Endothelial cell of umbilical vein (primary cell): Measurements from ENCODE around the gene C2CD4B. TPM values are rescaled to one million over a fixed set of nuclear protein-coding genes. Genes with fewer than 3 reads are reported as not detected.

ENCODE experiments used
- BruUV-seq: library from RNA; stranded (reverse); fragments of 400-500 nt; replicated peaks from 2 replicates; lab custom pipeline; 2021; lab: Mats Ljungman, UMichigan
- CTCF ChIA-PET: fragments of 300-600, 350-600 bp; sonication (Branson Sonifier 250); formaldehyde crosslinking; loops from one replicate; lab custom pipeline; 2021; ENCODE audit warnings: antibody characterized with exemption, inconsistent platforms; lab: Charles Lee
- POLR2A ChIA-PET: fragments of 300-600, 350-600 bp; sonication (Branson Sonifier 250); formaldehyde crosslinking; loops from one replicate; lab custom pipeline; 2021; ENCODE audit warnings: antibody characterized with exemption, inconsistent platforms; lab: Charles Lee
- DNase-seq: peaks from one replicate; pipeline ENCODE4 v3.0.0-alpha.2; 2011; ENCODE audit warnings: low read depth, low spot score
- FAIRE-seq: peaks from 2 replicates; lab custom pipeline; 2011; peaks lifted over from hg19 to GRCh38; lab: Jason Lieb, UNC
- H2AFZ ChIP-seq: 2 replicates; pipeline ENCODE4 v1.6.0; 2012; ENCODE audit warnings: low read depth, low read length, control low read depth, inconsistent platforms
- H3K27ac ChIP-seq: 2 replicates; pipeline ENCODE4 v1.5.1; 2011; ENCODE audit warnings: low read depth, mild to moderate bottlenecking, control low read depth, low read length, moderate library complexity; ENCODE audit not compliant: insufficient read depth
- H3K27me3 ChIP-seq, 2 experiments: 2 replicates each; pipeline versions ENCODE4 v1.6.0 to v1.6.1; 2011; ENCODE audit warnings: low read length in 2 of 2, mixed read lengths in 1 of 2; ENCODE audit not compliant: control insufficient read depth in 2 of 2, insufficient read depth in 2 of 2
- H3K36me3 ChIP-seq, 2 experiments: 2 replicates in 1 of 2; 3 replicates in 1 of 2; pipeline ENCODE4 v1.5.1; 2011; ENCODE audit warnings: low read length in 2 of 2, mild to moderate bottlenecking in 1 of 2, moderate library complexity in 1 of 2; ENCODE audit not compliant: control insufficient read depth in 2 of 2, insufficient read depth in 2 of 2; ENCODE audit errors: extremely low read depth in 1 of 2
- H3K4me1 ChIP-seq: 3 replicates; pipeline ENCODE4 v1.5.1; 2011; ENCODE audit warnings: mild to moderate bottlenecking, low read length; ENCODE audit not compliant: control insufficient read depth, insufficient read depth; ENCODE audit errors: extremely low read depth
- H3K4me2 ChIP-seq: 2 replicates; pipeline ENCODE4 v1.6.1; 2011; ENCODE audit warnings: low read length, control low read depth, mixed read lengths; ENCODE audit not compliant: insufficient read depth
- H3K4me3 ChIP-seq, 3 experiments: fragments of 200-600 bp in 1 of 3; sonication (generic), shearing (Covaris generic) in 1 of 3; replicated peaks in 1 of 3; 2 replicates each; pipeline ENCODE4 v1.5.1; 2011 to 2016; ENCODE audit warnings: control low read depth in 3 of 3, low read length in 3 of 3, mild to moderate bottlenecking in 2 of 3, inconsistent platforms in 1 of 3, low read depth in 1 of 3, moderate library complexity in 1 of 3; ENCODE audit not compliant: insufficient read depth in 1 of 3
- H3K79me2 ChIP-seq: 2 replicates; pipeline ENCODE4 v1.6.0; 2012; ENCODE audit warnings: low read length, inconsistent platforms; ENCODE audit not compliant: control insufficient read depth, insufficient read depth
- H3K9ac ChIP-seq: replicated peaks from 2 replicates; pipeline ENCODE3; 2011; ENCODE audit warnings: low read length, control low read depth; ENCODE audit not compliant: insufficient read depth; ENCODE audit errors: extremely low read depth
- H3K9me1 ChIP-seq: replicated peaks from 3 replicates; pipeline ENCODE4 v1.6.0; 2011; ENCODE audit warnings: mild to moderate bottlenecking, low read length; ENCODE audit not compliant: control insufficient read depth, insufficient read depth; ENCODE audit errors: extremely low read depth
- H3K9me3 ChIP-seq: replicated peaks from 2 replicates; pipeline ENCODE4 v1.5.1; 2012; ENCODE audit warnings: low read length, inconsistent platforms; ENCODE audit not compliant: control insufficient read depth, insufficient read depth
- H4K20me1 ChIP-seq: replicated peaks from 2 replicates; pipeline ENCODE3; 2011; ENCODE audit warnings: mild to moderate bottlenecking, low read length; ENCODE audit not compliant: control insufficient read depth, insufficient read depth; ENCODE audit errors: extremely low read depth
- FOS ChIP-seq: IDR thresholded peaks from 2 replicates; pipeline ENCODE4 v1.6.1; 2011; ENCODE audit warnings: mild to moderate bottlenecking, low read length, moderate library complexity, borderline replicate concordance; ENCODE audit not compliant: insufficient read depth
- GATA2 ChIP-seq: IDR thresholded peaks from 2 replicates; pipeline ENCODE4 v1.7.0; 2011; ENCODE audit warnings: low read depth, mild to moderate bottlenecking, moderate library complexity, mixed read lengths, low read length; ENCODE audit not compliant: insufficient read length, insufficient read depth
- JUN ChIP-seq: IDR thresholded peaks from 2 replicates; pipeline ENCODE4 v1.6.1; 2011; ENCODE audit warnings: borderline replicate concordance, low read depth; ENCODE audit not compliant: insufficient read length, insufficient read depth
- MAX ChIP-seq: IDR thresholded peaks from 2 replicates; pipeline ENCODE4 v1.6.1; 2011; ENCODE audit not compliant: insufficient read depth, insufficient read length
- MYC ChIP-seq: IDR thresholded peaks from one replicate; pipeline ENCODE4 v1.6.1; 2011; ENCODE audit warnings: mild to moderate bottlenecking, low read depth, low read length
- POLR2A ChIP-seq: IDR thresholded peaks from 2 replicates; pipeline ENCODE4 v1.6.1; 2012; ENCODE audit warnings: low read depth, mild to moderate bottlenecking, control low read depth, low read length
- POLR2AphosphoS5 ChIP-seq: IDR thresholded peaks from 2 replicates; pipeline ENCODE4 v1.6.1; 2012; ENCODE audit warnings: low read depth, mild to moderate bottlenecking, control low read depth, low read length, moderate library complexity; ENCODE audit not compliant: insufficient read depth
- dilution Hi-C: fragments of 300-500 bp; cut with MboI; formaldehyde crosslinking; loops from one replicate; pipeline ENCODE4 v1.15.0; 2019; ENCODE audit warnings: low sequenced_read_pairs; ENCODE audit not compliant: extremely low pct_ligation_motif_present
- intact Hi-C: fragments of 100-400 bp; cut with micrococcal nuclease; formaldehyde crosslinking; loops from one replicate; pipeline ENCODE4 v1.10.0; 2022
- polyA plus RNA-seq, 4 experiments: library from polyadenylated mRNA; depleted of rRNA in 3 of 4; stranded (reverse) in 3 of 4; unstranded in 1 of 4; fragments of >200 nt; gene quantifications; 2 replicates each; pipeline versions ENCODE4 v1.2.1 to v1.2.3, GENCODE V29; 2011 to 2012; ENCODE audit warnings: missing spikeins in 1 of 4
- total RNA-seq: library from RNA; stranded (reverse); gene quantifications from 2 replicates; pipeline ENCODE4 v1.2.3, GENCODE V29; 2021

The C2CD4B gene
- total and polyA plus RNA-seq, 2 donors (not counting 3 experiments of a cell fraction or from before 2014, with no cell fraction given) = 28.4 to 31.7 TPM

- DNase-seq = peak; percentile 98
- BruUV-seq = TSS peak; percentile 79
- Histone ChIP-seq H3K36me3 (no peaks in the 10 kb centered on the region), H3K4me3 (peak overlapping the region in 1 of 3 experiments; percentile 13), H2AFZ (peak overlapping the region; percentile 29), H3K9me1 (no peaks in the 10 kb centered on the region), H4K20me1 (no peaks in the 10 kb centered on the region), H3K79me2 (no peaks in the 10 kb centered on the region), H3K27ac (peak overlapping the region; percentile 92), H3K4me2 (peak overlapping the region; percentile 53), H3K4me1 (peaks cover 41% of the 10 kb centered on the region), H3K9ac (peak overlapping the region; percentile 81), H3K27me3 (no peaks in the 10 kb centered on the region), H3K9me3 (no peaks in the 10 kb centered on the region)
- TF ChIP-seq POLR2AphosphoS5 = peak; percentile 33
- peak; percentile 84 for TF ChIP-seq FOS
- no peak for TF ChIP-seq POLR2A
- no peak for TF ChIP-seq MAX
- peak; percentile 97 for TF ChIP-seq JUN
- TF ChIP-seq MYC = no peak
- TF ChIP-seq GATA2 = no peak
- POLR2A ChIA-PET = interaction anchor here (0.7 to 1.7 kb wide), 4 partner anchors 40 to 59 kb away, joined by 3 to 8 read pairs (median 4); partner anchors contain the start of genes C2CD4B and VPS13C
- FAIRE-seq = peak; percentile 95
- intact Hi-C loops (loop anchor here (1.0 kb wide), 2 partner anchors 9 to 51 kb away; no protein-coding TSS in a partner anchor), dilution Hi-C loops (no loop called here)
- CTCF ChIA-PET = interaction anchor here (0.8 to 1.7 kb wide), 16 partner anchors 12 to 285 kb away, joined by 3 to 17 read pairs (median 4); partner anchors contain the start of genes C2CD4A, C2CD4B and VPS13C
Measured at GRCh38 chr15:62119227-62119864, 45.7 kb downstream of the C2CD4B start.
